Cardiac fibroblast (primary cell): ENCODE measurements around the gene PYHIN1.

Experiments
- DNase-seq, 2 donors: peaks; one replicate each; pipeline versions ENCODE4 v3.0.0 to v3.0.0-alpha.2; 2010; ENCODE audit warnings: low read depth in 2 of 2
- H3K4me3 ChIP-seq, 2 donors: replicated peaks in 1 of 2; 1 replicate in 1 of 2; 2 replicates in 1 of 2; pipeline ENCODE4 v1.5.1; 2011; ENCODE audit warnings: low read depth in 2 of 2, low read length in 2 of 2, mild to moderate bottlenecking in 2 of 2, moderate library complexity in 1 of 2
- CTCF ChIP-seq: IDR thresholded peaks from one replicate; pipeline ENCODE4 v1.5.1; 2011; ENCODE audit warnings: low read depth, mild to moderate bottlenecking, low read length, inconsistent platforms

The PYHIN1 gene

DNA sequence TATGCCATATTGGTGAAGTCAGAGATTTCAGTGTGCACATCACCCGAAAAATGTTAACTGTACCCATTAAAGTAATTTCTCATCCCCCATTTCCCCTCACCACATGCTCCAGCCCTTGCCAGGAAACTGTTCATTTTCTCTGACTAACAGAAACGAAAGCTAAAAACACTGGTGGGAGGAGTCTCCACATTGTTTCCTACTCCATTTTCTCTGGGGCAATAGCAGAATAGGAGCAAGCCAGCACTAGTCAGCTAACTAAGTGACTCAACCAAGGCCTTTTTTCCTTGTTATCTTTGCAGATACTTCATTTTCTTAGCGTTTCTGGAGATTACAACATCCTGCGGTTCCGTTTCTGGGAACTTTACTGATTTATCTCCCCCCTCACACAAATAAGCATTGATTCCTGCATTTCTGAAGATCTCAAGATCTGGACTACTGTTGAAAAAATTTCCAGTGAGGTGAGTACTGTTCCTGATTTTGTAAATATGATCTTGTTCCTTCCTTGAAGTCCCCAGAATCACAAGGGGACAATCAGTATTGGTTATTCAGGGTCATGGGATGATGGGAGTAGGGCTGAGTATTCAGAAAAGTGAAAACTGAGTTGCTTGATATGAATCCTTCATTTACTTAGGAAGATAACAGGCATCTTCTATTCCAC, 78.5 kb downstream of the PYHIN1 start, which contains the start of gene IFI16:
Gene IFI16 (plus strand): TSS at position 204 of the 658 bp plus-strand sequence. CDS start 4,774 bp downstream, outside the sequence.
- no peak for TF ChIP-seq CTCF
- peak; percentile 97 to 98 for DNase-seq
- peak within 1 kb of the TSS; percentile 55 to 68 for H3K4me3 ChIP-seq

DNA sequence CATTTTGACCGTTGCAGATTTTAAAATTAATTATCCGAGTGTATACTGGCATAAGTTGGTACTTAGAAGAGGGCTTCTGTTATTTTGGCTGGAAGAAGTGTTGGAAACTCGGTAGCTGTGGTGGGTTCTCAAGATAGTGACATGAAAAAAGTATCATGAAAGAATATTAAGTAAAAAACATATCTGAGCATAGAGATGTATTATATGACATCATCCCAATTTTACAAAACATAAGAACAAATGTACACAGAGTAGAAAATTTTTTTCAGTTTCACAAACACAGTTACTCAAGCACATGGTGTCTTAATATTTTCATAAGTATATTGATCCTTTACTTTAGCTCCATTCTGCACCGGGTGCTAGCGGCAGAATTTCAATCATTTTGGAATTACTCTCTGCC, 79.0 kb downstream of the PYHIN1 start:
- peak overlapping the region; percentile 55 to 68 for H3K4me3 ChIP-seq
- no peak for TF ChIP-seq CTCF
- peak in 1 of 2 donors; percentile 35 for DNase-seq

- peak; percentile 42 to 45 for DNase-seq
- H3K4me3 ChIP-seq, result peak overlapping the region; percentile 55 to 68
Observed at GRCh38 chr1:159011001-159011400, 79.6 kb downstream of the PYHIN1 start.

GRCh38 chr1:159011751-159012150, 80.4 kb downstream of the PYHIN1 start:
- TF ChIP-seq CTCF, result no peak
- no peak for DNase-seq
- H3K4me3 ChIP-seq, result peak overlapping the region; percentile 55 to 68

GRCh38 chr1:159012495-159012894, 81.1 kb downstream of the PYHIN1 start:
- peak overlapping the region; percentile 17 to 68 for H3K4me3 ChIP-seq
- no peak for TF ChIP-seq CTCF
- peak; percentile 50 to 57 for DNase-seq

GRCh38 chr1:159014003-159014571, 82.7 kb downstream of the PYHIN1 start:
- DNase-seq, result no peak
- TF ChIP-seq CTCF, result no peak
- H3K4me3 ChIP-seq, result no peak overlapping the region

DNA sequence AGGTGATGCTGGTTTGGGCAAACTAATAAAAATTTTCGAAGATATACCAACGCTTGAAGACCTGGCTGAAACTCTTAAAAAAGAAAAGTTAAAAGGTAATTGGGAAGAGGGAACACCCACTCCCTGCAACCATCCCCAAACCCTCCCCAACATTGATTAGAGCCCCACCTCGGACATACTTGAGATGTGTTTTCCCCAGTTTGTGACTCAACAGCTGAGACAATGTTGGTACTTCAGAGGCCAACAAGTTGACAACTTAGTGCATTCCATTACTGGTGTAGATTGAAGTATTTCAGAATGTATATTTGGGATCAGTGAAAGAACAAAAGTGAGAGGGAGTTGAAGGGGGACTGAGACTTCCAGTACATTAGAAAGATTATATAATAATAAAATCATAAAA, 83.5 kb downstream of the PYHIN1 start:
- peak in 1 of 2 donors; percentile 37 for DNase-seq
- H3K4me3 ChIP-seq, result no peak overlapping the region
- no peak for TF ChIP-seq CTCF
